ENCODE data around the gene GRIN2A. TPM values are rescaled to one million over a fixed set of nuclear protein-coding genes. Genes with fewer than 3 reads are reported as not detected.
A peak's percentile ranks its signal among the peaks of the same experiment; 100 is the strongest.

The GRIN2A gene
- total and polyA plus RNA-seq, 2 of the 8 experiments (the other 6 are each of a cell fraction or from before 2014, with no cell fraction given) = 0.18 to 1.8 TPM

DNA sequence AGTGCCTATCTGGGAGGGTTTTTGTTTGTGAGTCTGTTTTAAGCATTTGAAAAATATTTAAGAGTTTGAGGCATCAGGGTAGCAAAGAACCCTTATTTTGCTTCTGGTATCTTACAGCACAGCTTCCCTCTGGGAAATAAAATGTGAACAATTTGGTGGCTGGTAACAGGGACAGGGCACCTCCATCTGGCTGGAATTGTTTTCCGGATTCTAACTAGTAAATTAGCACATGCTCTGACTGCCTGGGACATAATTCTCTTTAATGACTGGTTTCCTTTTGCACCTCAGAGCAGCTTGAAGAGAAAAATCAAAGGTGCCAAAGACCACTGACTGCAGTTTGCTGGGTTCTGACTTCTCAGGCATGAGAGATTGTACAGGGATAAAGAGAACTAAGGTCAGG lies 469.1 kb downstream of the GRIN2A start:
- Histone ChIP-seq H3K14ac (ENCODE audit: insufficient read length) (no peak overlapping the region), H2BK120ac (replicated peaks; ENCODE audit: low read depth, low read length) (no peak overlapping the region), H3K79me1 (ENCODE audit: low read depth, low read length) (peaks cover 2% of the 10 kb centered on the region; the same call in 1 of the 2 replicates), H4K5ac (ENCODE audit: insufficient read length, low read depth, low read length) (no peak overlapping the region), H3K23ac (ENCODE audit: insufficient read length) (no peak overlapping the region), H4K91ac (replicated peaks; ENCODE audit: insufficient read length, low read length) (no peak overlapping the region), H4K8ac (ENCODE audit: extremely low read depth, insufficient read depth, low read length) (no peak overlapping the region), H3K56ac (replicated peaks; ENCODE audit: insufficient read length, low read depth, low read length) (no peak overlapping the region), H3K9me3 (ENCODE audit: insufficient read depth in 2 of 2, low read depth in 1 of 2, low read length in 1 of 2) (no peaks in the 10 kb centered on the region), H3K23me2 (ENCODE audit: low read depth, low read length) (no peaks in the 10 kb centered on the region), H3K9ac (replicated peaks in 1 of 4; ENCODE audit: extremely low read depth in 1 of 4, low read depth in 3 of 4, low read length in 3 of 4) (no peak overlapping the region; a peak in 1 of 7 replicates), H2AFZ (ENCODE audit: low read length) (no peak overlapping the region), H3K4ac (replicated peaks; ENCODE audit: insufficient read length, low read depth, low read length) (no peak overlapping the region), H3K27me3 (replicated peaks in 1 of 4; ENCODE audit: control insufficient read depth in 3 of 4, extremely low read depth in 1 of 4, insufficient read depth in 3 of 4, low read length in 3 of 4) (no peaks in the 10 kb centered on the region), H2AK5ac (ENCODE audit: low read depth, low read length) (no peak overlapping the region), H2BK12ac (ENCODE audit: low read depth, low read length) (no peak overlapping the region), H2BK5ac (ENCODE audit: low read depth, low read length) (no peak overlapping the region), H4K20me1 (replicated peaks in 1 of 2; ENCODE audit: control insufficient read depth in 1 of 2, insufficient read depth in 2 of 2, low read length in 2 of 2) (no peaks in the 10 kb centered on the region), H3K27ac (ENCODE audit: low read depth, low read length) (no peak overlapping the region), H3K4me3 (ENCODE audit: extremely low read depth in 1 of 4, insufficient read depth in 2 of 4, low read depth in 3 of 4, low read length in 4 of 4) (no peak overlapping the region), H3K36me3 (ENCODE audit: control insufficient read depth in 2 of 4, insufficient read depth in 4 of 4, low read length in 3 of 4) (peaks cover 0 to 22% (median 6%) of the 10 kb centered on the region in 4 experiments; a peak in 4 of 8 replicates), H2BK15ac (ENCODE audit: low read length) (no peak overlapping the region), H3K4me2 (ENCODE audit: insufficient read depth in 1 of 2, low read depth in 2 of 2, low read length in 2 of 2) (no peak overlapping the region), H3K18ac (ENCODE audit: extremely low read depth, low read length) (peak overlapping the region; percentile 20; the same call in 1 of the 2 replicates), H3K79me2 (ENCODE audit: control insufficient read depth in 1 of 2, insufficient read depth in 2 of 2, low read length in 2 of 2) (no peaks in the 10 kb centered on the region), H3K4me1 (replicated peaks in 1 of 4; ENCODE audit: control insufficient read depth in 3 of 4, insufficient read depth in 4 of 4, low read length in 3 of 4) (peaks cover 0 to 4% (median 0%) of the 10 kb centered on the region in 4 experiments; a peak in 3 of 7 replicates), H2BK20ac (ENCODE audit: low read length) (no peak overlapping the region)
- ChIA-PET CTCF (ENCODE audit: partially characterized antibody) (interaction anchor here (1.0 to 2.0 kb wide), 5 partner anchors 9 to 415 kb away, joined by 3 to 6 read pairs (median 4); no protein-coding TSS in a partner anchor), POLR2A (ENCODE audit: partially characterized antibody) (interaction anchor here (0.9 kb wide), 1 partner anchor 110 kb away, joined by 3 read pairs; no protein-coding TSS in a partner anchor)
- WGBS, 2 experiments (ENCODE audit: extremely low coverage in 1 of 2, insufficient coverage in 1 of 2, insufficient read length in 1 of 2, insufficient replicate concordance in 2 of 2, low coverage in 1 of 2, low lambda C conversion rate in 2 of 2, missing lambda C conversion rate in 1 of 2) = 81% methylated on average over 1 of the region's 1 CpG; no CpG with 5 or more reads in 1 of the 2 experiments
- TF ChIP-seq ASH2L (IDR thresholded peaks at IDR 0.05; ENCODE audit: low read length) = no peak
- no peak for TF ChIP-seq NRF1 (IDR thresholded peaks at IDR 0.05; ENCODE audit: low read depth, low read length)
- TF ChIP-seq RAD21 (IDR thresholded peaks at IDR 0.05 in 1 of 2, conservative IDR thresholded peaks at IDR 0.05 in 1 of 2; ENCODE audit: low read depth in 2 of 2, low read length in 2 of 2) = peak; percentile 26 to 27; a peak in 3 of 4 replicates
- DNase-seq (ENCODE audit: low read depth in 1 of 2, low spot score in 2 of 2) (no peak), FAIRE-seq (no peak)
